Uterus (tissue), 4 donors: ENCODE data around the gene AMBP. TPM values are rescaled to one million over a fixed set of nuclear protein-coding genes. Genes with fewer than 3 reads are reported as not detected.

ENCODE experiments used
- DNase-seq, 2 donors: peaks; one replicate each; pipeline ENCODE4 v3.0.0-alpha.2; 2019 to 2020
- H3K27ac ChIP-seq, 2 donors: fragments of 200-600 bp; sonication (generic); 1 replicate in 1 of 2; 2 replicates in 1 of 2; pipeline ENCODE4 v1.5.1; 2016 to 2018
- H3K27me3 ChIP-seq, 2 donors: fragments of 200-600 bp; sonication (generic); one replicate each; pipeline ENCODE4 v1.5.1; 2018 to 2019; ENCODE audit warnings: control low read depth in 1 of 2
- H3K36me3 ChIP-seq, 2 donors: fragments of 200-600 bp; sonication (generic); one replicate each; pipeline ENCODE4 v1.5.1; 2019; ENCODE audit warnings: control low read depth in 1 of 2
- H3K4me1 ChIP-seq, 2 donors: fragments of 200-600 bp; sonication (generic); one replicate each; pipeline ENCODE4 v1.5.1; 2018 to 2019; ENCODE audit warnings: control low read depth in 1 of 2
- H3K4me3 ChIP-seq, 2 donors: fragments of 200-600 bp; sonication (generic); 1 replicate in 1 of 2; 2 replicates in 1 of 2; pipeline ENCODE4 v1.5.1; 2018 to 2019; ENCODE audit warnings: mild to moderate bottlenecking in 1 of 2
- H3K9me3 ChIP-seq, 2 donors: fragments of 200-600 bp; sonication (generic); one replicate each; pipeline ENCODE4 v1.5.1; 2019; ENCODE audit warnings: control low read depth in 1 of 2
- CTCF ChIP-seq, 4 experiments: fragments of 200-600 bp in 2 of 4; fragments of 450-650 bp in 2 of 4; sonication (generic) in 2 of 4; IDR thresholded peaks; one replicate each; pipeline ENCODE4 v1.5.1; 2016 to 2019; ENCODE audit warnings: antibody characterized with exemption in 4 of 4, mild to moderate bottlenecking in 2 of 4, moderate library complexity in 1 of 4
- POLR2A ChIP-seq, 2 donors: fragments of 450-650 bp; IDR thresholded peaks; one replicate each; pipeline ENCODE4 v1.6.1; 2016; ENCODE audit warnings: antibody characterized with exemption in 2 of 2, mild to moderate bottlenecking in 1 of 2, moderate library complexity in 1 of 2
- intact Hi-C: fragments of 100-400 bp; cut with DNase I; formaldehyde crosslinking; loops from one replicate; pipeline ENCODE4 v1.15.1; 2023; ENCODE audit warnings: low total_unique reads
- total RNA-seq, 4 donors: library from RNA; depleted of rRNA in 3 of 4; stranded (reverse); fragments of >200 nt in 3 of 4; gene quantifications; one replicate each; pipeline versions ENCODE4 v1.1.0 to v1.2.4, GENCODE V29; 2014 to 2023
- donor health status: DM: yes; HTN: yes; CAD: no.

The AMBP gene
- total RNA-seq, 4 donors from 2014 or later = 1.3 TPM; not detected in 3

DNA sequence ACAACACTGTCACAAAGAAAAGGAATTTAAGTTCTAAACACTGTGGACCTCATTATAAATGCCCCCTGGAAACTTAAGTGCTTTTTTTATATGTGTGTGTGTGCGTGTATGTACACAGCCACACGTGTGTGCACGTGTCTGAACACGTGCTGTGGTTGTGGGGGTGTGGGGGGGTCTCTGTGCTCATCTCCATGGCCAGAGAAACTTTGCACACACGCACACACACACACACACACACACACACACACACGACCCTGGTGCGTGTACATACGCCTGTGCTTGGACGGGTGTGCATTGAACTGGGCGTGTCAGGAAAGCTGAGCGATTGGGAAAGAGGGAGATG is 27.9 kb downstream of the AMBP start:
- no peaks in the 10 kb centered on the region for H3K36me3 ChIP-seq
- DNase-seq = no peak
- no peak overlapping the region for H3K4me3 ChIP-seq
- H3K9me3 ChIP-seq = no peaks in the 10 kb centered on the region
- H3K27ac ChIP-seq = no peak overlapping the region
- H3K27me3 ChIP-seq = no peaks in the 10 kb centered on the region
- intact Hi-C loops = no loop called here
- no peaks in the 10 kb centered on the region for H3K4me1 ChIP-seq
- no peak for TF ChIP-seq POLR2A (IDR thresholded peaks at IDR 0.05)
- no peak for TF ChIP-seq CTCF (IDR thresholded peaks at IDR 0.05)

- Histone ChIP-seq H3K36me3 (no peaks in the 10 kb centered on the region), H3K27ac (no peak overlapping the region), H3K9me3 (peaks cover 0 to 5% of the 10 kb centered on the region in 2 donors), H3K4me3 (no peak overlapping the region), H3K4me1 (no peaks in the 10 kb centered on the region), H3K27me3 (no peaks in the 10 kb centered on the region)
- TF ChIP-seq POLR2A (IDR thresholded peaks at IDR 0.05) (no peak), CTCF (IDR thresholded peaks at IDR 0.05) (no peak)
- intact Hi-C loops = no loop called here
- DNase-seq = no peak
Observed at GRCh38 chr9:114049441-114050225, 28.5 kb downstream of the AMBP start.

GRCh38 chr9:114048533-114049415 is 29.3 kb downstream of the AMBP start:
- Histone ChIP-seq H3K4me1 (no peaks in the 10 kb centered on the region), H3K4me3 (no peak overlapping the region), H3K36me3 (no peaks in the 10 kb centered on the region), H3K27me3 (no peaks in the 10 kb centered on the region), H3K9me3 (peaks cover 0 to 12% of the 10 kb centered on the region in 2 donors), H3K27ac (no peak overlapping the region)
- intact Hi-C loops = no loop called here
- TF ChIP-seq POLR2A (IDR thresholded peaks at IDR 0.05) = no peak
- no peak for TF ChIP-seq CTCF (IDR thresholded peaks at IDR 0.05)
- DNase-seq = no peak

- no peak for DNase-seq
- intact Hi-C loops = no loop called here
- Histone ChIP-seq H3K27ac (no peak overlapping the region), H3K4me3 (no peak overlapping the region), H3K27me3 (no peaks in the 10 kb centered on the region), H3K36me3 (no peaks in the 10 kb centered on the region), H3K9me3 (peaks cover 0 to 16% of the 10 kb centered on the region in 2 donors), H3K4me1 (no peaks in the 10 kb centered on the region)
- no peak for TF ChIP-seq CTCF (IDR thresholded peaks at IDR 0.05)
- no peak for TF ChIP-seq POLR2A (IDR thresholded peaks at IDR 0.05)
Observed at GRCh38 chr9:114047717-114048116, 30.4 kb downstream of the AMBP start.

- Histone ChIP-seq H3K27ac (no peak overlapping the region), H3K4me1 (no peaks in the 10 kb centered on the region), H3K4me3 (no peak overlapping the region), H3K36me3 (no peaks in the 10 kb centered on the region), H3K27me3 (no peaks in the 10 kb centered on the region), H3K9me3 (peaks cover 0 to 16% of the 10 kb centered on the region in 2 donors)
- intact Hi-C loops = no loop called here
- no peak for TF ChIP-seq POLR2A (IDR thresholded peaks at IDR 0.05)
- TF ChIP-seq CTCF (IDR thresholded peaks at IDR 0.05) = no peak
- no peak for DNase-seq
Observed at GRCh38 chr9:114046875-114047274, 31.2 kb downstream of the AMBP start.
